ENCODE results near the gene VSIG10. TPM values are rescaled to one million over a fixed set of nuclear protein-coding genes. Genes with fewer than 3 reads are reported as not detected.

Gene VSIG10
- total RNA-seq, 4 donors from 2014 or later = 122 to 207 (median 155) TPM

DNA sequence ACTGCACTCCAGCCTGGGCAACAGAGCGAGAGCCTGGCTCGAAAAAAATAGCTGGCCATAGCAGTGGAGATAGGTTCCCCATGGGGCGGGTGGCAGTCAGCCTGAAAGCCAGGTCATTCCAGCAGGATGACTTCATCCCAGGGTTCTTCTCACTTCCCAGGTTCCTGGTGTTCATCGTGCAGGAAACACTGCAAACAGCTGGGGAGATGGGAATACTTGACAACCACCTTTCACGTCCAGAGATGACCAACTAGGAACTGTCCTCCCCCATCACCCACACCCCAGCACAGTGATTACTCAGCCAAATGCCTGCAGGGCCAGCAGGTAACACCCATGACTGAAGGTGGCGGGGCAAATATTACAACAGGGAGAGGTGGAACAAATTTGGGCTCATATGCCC lies 1.7 kb downstream of the VSIG10 start:
- TF ChIP-seq, protein P1, sequence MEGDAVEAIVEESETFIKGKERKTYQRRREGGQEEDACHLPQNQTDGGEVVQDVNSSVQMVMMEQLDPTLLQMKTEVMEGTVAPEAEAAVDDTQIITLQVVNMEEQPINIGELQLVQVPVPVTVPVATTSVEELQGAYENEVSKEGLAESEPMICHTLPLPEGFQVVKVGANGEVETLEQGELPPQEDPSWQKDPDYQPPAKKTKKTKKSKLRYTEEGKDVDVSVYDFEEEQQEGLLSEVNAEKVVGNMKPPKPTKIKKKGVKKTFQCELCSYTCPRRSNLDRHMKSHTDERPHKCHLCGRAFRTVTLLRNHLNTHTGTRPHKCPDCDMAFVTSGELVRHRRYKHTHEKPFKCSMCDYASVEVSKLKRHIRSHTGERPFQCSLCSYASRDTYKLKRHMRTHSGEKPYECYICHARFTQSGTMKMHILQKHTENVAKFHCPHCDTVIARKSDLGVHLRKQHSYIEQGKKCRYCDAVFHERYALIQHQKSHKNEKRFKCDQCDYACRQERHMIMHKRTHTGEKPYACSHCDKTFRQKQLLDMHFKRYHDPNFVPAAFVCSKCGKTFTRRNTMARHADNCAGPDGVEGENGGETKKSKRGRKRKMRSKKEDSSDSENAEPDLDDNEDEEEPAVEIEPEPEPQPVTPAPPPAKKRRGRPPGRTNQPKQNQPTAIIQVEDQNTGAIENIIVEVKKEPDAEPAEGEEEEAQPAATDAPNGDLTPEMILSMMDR (IDR thresholded peaks at IDR 0.05) = no peak
- peak in 1 of 3 donors; percentile 47 for TF ChIP-seq POLR2AphosphoS5 (IDR thresholded peaks at IDR 0.05)
- peak overlapping the region in 1 of 4 donors; percentile 66 for H3K4me3 ChIP-seq
- no peaks in the 10 kb centered on the region for H3K36me3 ChIP-seq
- H3K27me3 ChIP-seq = no peaks in the 10 kb centered on the region
- H3K27ac ChIP-seq = peak overlapping the region in 3 of 4 donors; percentile 23 to 93 (median 88)
- intact Hi-C loops (cut with DNase I; ENCODE audit: low total_unique reads) (no loop called here), in situ Hi-C loops (cut with MboI; ENCODE audit: low pct_ligation_motif_present in 1 of 4, low pct_unique_long_range_greater_than_20kb in 1 of 4, low sequenced_read_pairs in 3 of 4) (no loop called here)
- peaks cover 5 to 48% (median 26%) of the 10 kb centered on the region in 4 donors for H3K4me1 ChIP-seq
- no peaks in the 10 kb centered on the region for H3K9me3 ChIP-seq
- DNase-seq = peak; percentile 35
- WGBS, 2 donors (ENCODE audit: low coverage in 1 of 2) = 57% methylated on average over 6 of the region's 6 CpGs; no CpG with 5 or more reads in 1 of the 2 donors

DNA sequence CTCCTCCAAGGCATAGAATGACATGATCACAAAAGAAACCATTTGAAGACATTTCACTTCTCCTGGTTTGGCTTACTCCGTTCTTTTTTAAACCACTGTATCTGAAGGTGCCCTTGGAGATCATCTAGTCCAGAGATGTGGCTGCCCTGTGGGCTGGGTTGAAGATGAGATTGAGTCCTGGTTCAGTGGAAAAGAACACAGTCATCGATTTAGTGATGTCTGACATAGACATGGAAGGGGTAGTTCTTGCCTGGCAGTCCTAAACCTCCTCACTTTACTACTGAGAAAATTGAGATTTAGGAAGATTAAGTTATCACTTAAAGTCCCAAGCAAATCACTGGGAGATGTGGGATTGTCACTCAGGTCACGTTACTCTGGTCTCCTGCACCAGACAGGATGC lies 2.8 kb downstream of the VSIG10 start:
- Histone ChIP-seq H3K4me3 (no peak overlapping the region), H3K27ac (no peak overlapping the region), H3K9me3 (no peaks in the 10 kb centered on the region), H3K27me3 (no peaks in the 10 kb centered on the region), H3K36me3 (no peaks in the 10 kb centered on the region), H3K4me1 (peaks cover 5 to 48% (median 26%) of the 10 kb centered on the region in 4 donors)
- 91 to 96% methylated on average over 3 of the region's 3 CpGs for WGBS, 2 donors (ENCODE audit: low coverage in 1 of 2)
- intact Hi-C loops (cut with DNase I; ENCODE audit: low total_unique reads) = no loop called here
- no peak for TF ChIP-seq EP300 (IDR thresholded peaks at IDR 0.05; ENCODE audit: low read depth)
- TF ChIP-seq, protein P1 (IDR thresholded peaks at IDR 0.05) = no peak
- TF ChIP-seq POLR2AphosphoS5 (IDR thresholded peaks at IDR 0.05) = no peak
- TF ChIP-seq POLR2A (IDR thresholded peaks at IDR 0.05) = no peak
- in situ Hi-C loops (cut with MboI; ENCODE audit: low pct_ligation_motif_present in 1 of 4, low pct_unique_long_range_greater_than_20kb in 1 of 4, low sequenced_read_pairs in 3 of 4) = no loop called here
- DNase-seq = no peak

DNA sequence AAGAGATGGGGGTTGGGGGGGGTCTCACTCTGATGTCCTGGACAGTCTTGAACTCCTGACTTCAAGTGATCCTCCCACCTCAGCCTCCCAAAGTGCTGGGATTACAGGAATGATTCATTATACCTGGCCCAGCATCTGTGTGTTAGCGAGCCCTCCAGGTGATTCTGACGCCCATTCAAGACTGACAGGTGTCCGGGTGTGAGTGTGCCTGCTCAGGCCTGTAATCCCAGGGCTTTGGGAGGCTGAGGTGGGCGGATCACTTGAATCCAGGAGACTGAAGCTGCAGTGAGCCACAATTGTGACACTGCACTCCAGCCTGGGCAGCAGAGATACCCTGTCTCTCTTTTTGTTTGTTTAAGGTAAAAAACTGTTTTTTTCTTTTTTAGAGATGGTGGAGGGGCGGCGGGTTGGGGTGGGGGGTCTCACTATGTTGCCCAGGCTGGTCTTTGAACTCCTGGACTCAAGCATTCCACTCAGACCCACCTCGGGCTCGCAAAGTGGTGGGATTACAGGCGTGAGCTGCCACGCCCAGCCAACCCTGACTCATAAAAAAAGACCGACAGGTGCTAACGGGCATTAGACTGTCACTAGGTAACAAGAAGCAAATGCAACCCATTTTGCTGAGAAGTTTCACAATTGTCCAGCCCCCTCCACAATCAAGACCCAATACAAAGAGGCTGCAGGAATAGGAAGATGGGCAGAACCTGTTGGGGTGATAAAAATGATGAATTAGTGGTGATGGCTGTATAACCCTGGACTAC lies 4.7 kb downstream of the VSIG10 start:
- no peaks in the 10 kb centered on the region for H3K27me3 ChIP-seq
- peak; percentile 59 for DNase-seq
- no peak overlapping the region for H3K4me3 ChIP-seq
- peaks cover 5 to 38% (median 23%) of the 10 kb centered on the region in 4 donors for H3K4me1 ChIP-seq
- no peaks in the 10 kb centered on the region for H3K36me3 ChIP-seq
- H3K9me3 ChIP-seq = no peaks in the 10 kb centered on the region
- intact Hi-C loops (cut with DNase I; ENCODE audit: low total_unique reads) = no loop called here
- H3K27ac ChIP-seq = peak overlapping the region; percentile 75 to 81 (median 80)
- WGBS, 2 donors (ENCODE audit: low coverage in 1 of 2) = 51 to 56% methylated on average over 8 to 12 of the region's 12 CpGs
- TF ChIP-seq, protein P1 (IDR thresholded peaks at IDR 0.05) = no peak
- TF ChIP-seq POLR2A (IDR thresholded peaks at IDR 0.05) (no peak), POLR2AphosphoS5 (IDR thresholded peaks at IDR 0.05) (no peak), EP300 (IDR thresholded peaks at IDR 0.05; ENCODE audit: low read depth) (no peak)
- in situ Hi-C loops (cut with MboI; ENCODE audit: low pct_ligation_motif_present in 1 of 4, low pct_unique_long_range_greater_than_20kb in 1 of 4, low sequenced_read_pairs in 3 of 4) = no loop called here

DNA sequence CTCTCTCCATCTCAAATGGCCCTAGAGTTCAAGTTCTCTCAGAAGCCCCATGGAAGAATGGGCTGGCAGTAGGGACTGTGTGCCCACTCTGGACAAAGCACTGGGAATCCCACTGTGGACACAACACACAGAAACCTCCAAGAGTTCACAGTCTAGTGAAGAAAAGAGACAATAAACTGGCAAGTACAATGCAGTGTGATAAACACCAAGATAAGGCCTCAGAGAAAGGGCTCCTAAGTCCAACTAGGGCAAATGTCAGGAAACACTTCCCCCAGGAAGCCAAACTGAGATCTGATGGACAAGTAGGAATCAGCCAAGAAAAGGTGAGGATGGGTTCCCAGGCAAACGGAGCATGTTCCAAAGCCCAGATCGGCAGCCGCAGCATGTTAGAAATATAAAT lies 5.4 kb downstream of the VSIG10 start:
- WGBS, 2 donors (ENCODE audit: low coverage in 1 of 2) = 44% methylated on average over 3 of the region's 3 CpGs; no CpG with 5 or more reads in 1 of the 2 donors
- no peaks in the 10 kb centered on the region for H3K9me3 ChIP-seq
- no peaks in the 10 kb centered on the region for H3K36me3 ChIP-seq
- peaks cover 5 to 38% (median 23%) of the 10 kb centered on the region in 4 donors for H3K4me1 ChIP-seq
- no peak overlapping the region for H3K4me3 ChIP-seq
- peak; percentile 32 for DNase-seq
- peak overlapping the region; percentile 75 to 81 (median 80) for H3K27ac ChIP-seq
- no peaks in the 10 kb centered on the region for H3K27me3 ChIP-seq
- no peak for TF ChIP-seq EP300 (IDR thresholded peaks at IDR 0.05; ENCODE audit: low read depth)
- TF ChIP-seq POLR2AphosphoS5 (IDR thresholded peaks at IDR 0.05) = peak in 1 of 3 donors; percentile 25
- in situ Hi-C loops (cut with MboI; ENCODE audit: low pct_ligation_motif_present in 1 of 4, low pct_unique_long_range_greater_than_20kb in 1 of 4, low sequenced_read_pairs in 3 of 4) (no loop called here), intact Hi-C loops (cut with DNase I; ENCODE audit: low total_unique reads) (no loop called here)
